Neural progenitor cell (in vitro differentiated cells): ENCODE data around the gene CARMIL1. TPM values are rescaled to one million over a fixed set of nuclear protein-coding genes. Genes with fewer than 3 reads are reported as not detected.

Experiments used
- DNase-seq: peaks from one replicate; pipeline ENCODE4 v3.0.0-alpha.2; 2016; ENCODE audit warnings: low spot score
- H2AFZ ChIP-seq: fragments of 200-600 bp; sonication (generic); replicated peaks from 2 replicates; pipeline ENCODE4 v1.6.1; 2016; ENCODE audit warnings: antibody characterized with exemption
- H3F3A ChIP-seq: fragments of 200-600 bp; sonication (generic); 2 replicates; pipeline ENCODE4 v1.6.1; 2016; ENCODE audit warnings: antibody characterized with exemption, low read depth
- H3K27ac ChIP-seq: fragments of 200-600 bp; sonication (generic); 2 replicates; pipeline ENCODE4 v1.5.1; 2016; ENCODE audit warnings: mild to moderate bottlenecking
- H3K27me3 ChIP-seq: fragments of 200-600 bp; sonication (generic); 2 replicates; pipeline ENCODE4 v1.6.1; 2016; ENCODE audit warnings: mild to moderate bottlenecking, moderate library complexity
- H3K36me3 ChIP-seq: fragments of 200-600 bp; sonication (generic); 2 replicates; pipeline ENCODE4 v1.5.1; 2016
- H3K4me1 ChIP-seq: fragments of 200-600 bp; sonication (generic); 2 replicates; pipeline ENCODE4 v1.6.1; 2016; ENCODE audit warnings: mixed run types
- H3K4me2 ChIP-seq: fragments of 200-600 bp; sonication (generic); 2 replicates; pipeline ENCODE4 v1.6.1; 2016
- H3K4me3 ChIP-seq: fragments of 200-600 bp; sonication (generic); 2 replicates; pipeline ENCODE4 v1.5.1; 2016
- H3K79me2 ChIP-seq: fragments of 200-600 bp; sonication (generic); 2 replicates; pipeline ENCODE4 v1.6.1; 2016; ENCODE audit warnings: low read depth
- H3K9ac ChIP-seq: fragments of 200-600 bp; sonication (generic); 2 replicates; pipeline ENCODE4 v1.6.1; 2016
- H3K9me3 ChIP-seq: fragments of 200-600 bp; sonication (generic); 2 replicates; pipeline ENCODE4 v1.5.1; 2016; ENCODE audit warnings: low read depth
- H4K20me1 ChIP-seq: fragments of 200-600 bp; sonication (generic); 2 replicates; pipeline ENCODE4 v1.6.1; 2016; ENCODE audit warnings: low read depth
- H3K27ac Mint-ChIP-seq: 3 replicates; pipeline ENCODE4 v1.8.0; 2021; ENCODE audit warnings: mixed read lengths
- H3K27me3 Mint-ChIP-seq: 2 replicates; pipeline ENCODE4 v1.8.0; 2022; ENCODE audit warnings: low read depth, mild to moderate bottlenecking, inconsistent platforms, moderate library complexity, mixed read lengths; ENCODE audit not compliant: insufficient read depth
- H3K36me3 Mint-ChIP-seq: 3 replicates; pipeline ENCODE4 v1.8.0; 2021; ENCODE audit warnings: mixed read lengths
- H3K4me1 Mint-ChIP-seq: 3 replicates; pipeline ENCODE4 v1.8.0; 2021; ENCODE audit warnings: mixed read lengths
- H3K4me3 Mint-ChIP-seq: 3 replicates; pipeline ENCODE4 v1.8.0; 2021; ENCODE audit warnings: mild to moderate bottlenecking, moderate library complexity, mixed read lengths
- H3K9me3 Mint-ChIP-seq: 3 replicates; pipeline ENCODE4 v1.8.0; 2020; ENCODE audit warnings: mixed read lengths
- CTCF ChIP-seq: fragments of 200-600 bp; sonication (generic); IDR thresholded peaks from 2 replicates; pipeline ENCODE4 v1.5.1; 2017; ENCODE audit warnings: antibody characterized with exemption, mild to moderate bottlenecking
- EZH2 ChIP-seq: fragments of 200-600 bp; sonication (generic); IDR thresholded peaks from 2 replicates; pipeline ENCODE4 v1.6.1; 2017; ENCODE audit warnings: antibody characterized with exemption, mild to moderate bottlenecking, moderate library complexity
- EZH2phosphoT487 ChIP-seq: fragments of 200-600 bp; sonication (generic); IDR thresholded peaks from 2 replicates; pipeline ENCODE4 v1.6.1; 2017; ENCODE audit warnings: antibody characterized with exemption
- total RNA-seq: library from RNA; depleted of rRNA; stranded (reverse); fragments of >200 nt; gene quantifications from 2 replicates; pipeline ENCODE4 v1.2.3, GENCODE V29; 2015; ENCODE audit warnings: low replicate concordance

The CARMIL1 gene
- total RNA-seq, 1 donor from 2014 or later = 13.3 TPM

- peaks cover 11% of the 10 kb centered on the region for H3K4me1 ChIP-seq
- H3K9me3 ChIP-seq = no peaks in the 10 kb centered on the region
- no peak overlapping the region for H2AFZ ChIP-seq
- Mint-ChIP-seq H3K9me3 (peaks cover under 1% of the 10 kb centered on the region), H3K4me1 (peaks cover 17% of the 10 kb centered on the region), H3K27me3 (no peaks in the 10 kb centered on the region), H3K27ac (no peak overlapping the region), H3K4me3 (no peak overlapping the region), H3K36me3 (no peaks in the 10 kb centered on the region)
- no peak for DNase-seq
- H3K27ac ChIP-seq = no peak overlapping the region
- TF ChIP-seq CTCF (no peak), EZH2phosphoT487 (no peak), EZH2 (no peak)
- H3K79me2 ChIP-seq = no peaks in the 10 kb centered on the region
- no peaks in the 10 kb centered on the region for H3K27me3 ChIP-seq
- H3K4me2 ChIP-seq = no peak overlapping the region
- no peaks in the 10 kb centered on the region for H4K20me1 ChIP-seq
- no peaks in the 10 kb centered on the region for H3K36me3 ChIP-seq
- H3K4me3 ChIP-seq = no peak overlapping the region
- H3K9ac ChIP-seq = no peak overlapping the region
- no peaks in the 10 kb centered on the region for H3F3A ChIP-seq
These were observed 135.0 kb downstream of the CARMIL1 start for GRCh38 chr6:25414168-25414567.

- Histone ChIP-seq H2AFZ (no peak overlapping the region), H3K9ac (no peak overlapping the region), H3K27me3 (no peaks in the 10 kb centered on the region), H3K4me3 (no peak overlapping the region), H3K9me3 (no peaks in the 10 kb centered on the region), H3F3A (no peaks in the 10 kb centered on the region), H3K4me2 (no peak overlapping the region), H3K36me3 (no peaks in the 10 kb centered on the region), H3K27ac (no peak overlapping the region), H3K4me1 (peaks cover 11% of the 10 kb centered on the region), H3K79me2 (no peaks in the 10 kb centered on the region), H4K20me1 (no peaks in the 10 kb centered on the region)
- Mint-ChIP-seq H3K36me3 (no peaks in the 10 kb centered on the region), H3K9me3 (peaks cover 6% of the 10 kb centered on the region), H3K27me3 (no peaks in the 10 kb centered on the region), H3K27ac (no peak overlapping the region), H3K4me3 (no peak overlapping the region), H3K4me1 (peaks cover 17% of the 10 kb centered on the region)
- DNase-seq = no peak
- TF ChIP-seq EZH2 (no peak), EZH2phosphoT487 (no peak), CTCF (no peak)
These were observed 135.6 kb downstream of the CARMIL1 start for GRCh38 chr6:25414755-25415154.

GRCh38 chr6:25415274-25415673 lies 136.1 kb downstream of the CARMIL1 start:
- H3K4me3 ChIP-seq = no peak overlapping the region
- peaks cover 8% of the 10 kb centered on the region for H3K9me3 Mint-ChIP-seq
- no peak overlapping the region for H3K4me3 Mint-ChIP-seq
- no peaks in the 10 kb centered on the region for H3K36me3 ChIP-seq
- DNase-seq = no peak
- H3K9ac ChIP-seq = no peak overlapping the region
- no peak overlapping the region for H3K27ac ChIP-seq
- H3F3A ChIP-seq = no peaks in the 10 kb centered on the region
- H3K27me3 ChIP-seq = no peaks in the 10 kb centered on the region
- peaks cover 17% of the 10 kb centered on the region for H3K4me1 Mint-ChIP-seq
- H2AFZ ChIP-seq = no peak overlapping the region
- no peaks in the 10 kb centered on the region for H3K79me2 ChIP-seq
- no peaks in the 10 kb centered on the region for H3K27me3 Mint-ChIP-seq
- no peaks in the 10 kb centered on the region for H3K9me3 ChIP-seq
- peaks cover 4% of the 10 kb centered on the region for H3K36me3 Mint-ChIP-seq
- TF ChIP-seq EZH2 = no peak
- TF ChIP-seq EZH2phosphoT487 = no peak
- no peak for TF ChIP-seq CTCF
- H4K20me1 ChIP-seq = no peaks in the 10 kb centered on the region
- peaks cover 11% of the 10 kb centered on the region for H3K4me1 ChIP-seq
- no peak overlapping the region for H3K27ac Mint-ChIP-seq
- H3K4me2 ChIP-seq = no peak overlapping the region

- Mint-ChIP-seq H3K4me1 (peaks cover 17% of the 10 kb centered on the region), H3K27ac (no peak overlapping the region), H3K27me3 (no peaks in the 10 kb centered on the region), H3K36me3 (peaks cover 7% of the 10 kb centered on the region), H3K4me3 (no peak overlapping the region), H3K9me3 (peaks cover 10% of the 10 kb centered on the region)
- DNase-seq = no peak
- Histone ChIP-seq H3K27ac (no peak overlapping the region), H3K4me3 (no peak overlapping the region), H3K4me2 (no peak overlapping the region), H3K36me3 (no peaks in the 10 kb centered on the region), H3K27me3 (no peaks in the 10 kb centered on the region), H3K9ac (no peak overlapping the region), H2AFZ (no peak overlapping the region), H3K79me2 (no peaks in the 10 kb centered on the region), H3K9me3 (no peaks in the 10 kb centered on the region), H3K4me1 (peaks cover 11% of the 10 kb centered on the region), H4K20me1 (no peaks in the 10 kb centered on the region), H3F3A (no peaks in the 10 kb centered on the region)
- no peak for TF ChIP-seq CTCF
- no peak for TF ChIP-seq EZH2
- no peak for TF ChIP-seq EZH2phosphoT487
These were observed 136.5 kb downstream of the CARMIL1 start for GRCh38 chr6:25415701-25416100.
